Thyroid gland (tissue), 4 donors: ENCODE measurements around the gene TRPM4. TPM values are rescaled to one million over a fixed set of nuclear protein-coding genes. Genes with fewer than 3 reads are reported as not detected.

Source experiments
- DNase-seq, 2 donors: peaks; one replicate each; pipeline ENCODE4 v3.0.0-alpha.2; 2019
- H3K27ac ChIP-seq, 3 donors: fragments of 200-600 bp; sonication (generic); 1 replicate in 2 of 3; 2 replicates in 1 of 3; pipeline ENCODE4 v1.5.1; 2016 to 2019; ENCODE audit warnings: mild to moderate bottlenecking in 1 of 3, moderate library complexity in 1 of 3
- H3K27me3 ChIP-seq: fragments of 200-600 bp; sonication (generic); one replicate; pipeline ENCODE4 v1.5.1; 2019
- H3K36me3 ChIP-seq, 2 donors: fragments of 200-600 bp; sonication (generic); one replicate each; pipeline ENCODE4 v1.5.1; 2016 to 2019
- H3K4me1 ChIP-seq, 2 donors: fragments of 200-600 bp; sonication (generic); one replicate each; pipeline ENCODE4 v1.5.1; 2017 to 2019
- H3K4me3 ChIP-seq, 3 donors: fragments of 200-600 bp; sonication (generic); replicated peaks in 1 of 3; 1 replicate in 2 of 3; 2 replicates in 1 of 3; pipeline ENCODE4 v1.5.1; 2016; ENCODE audit warnings: mild to moderate bottlenecking in 1 of 3
- H3K9me3 ChIP-seq: fragments of 200-600 bp; sonication (generic); one replicate; pipeline ENCODE4 v1.5.1; 2017
- POLR2A ChIP-seq, 2 donors: fragments of 450-650 bp; IDR thresholded peaks; one replicate each; pipeline ENCODE4 v1.6.1; 2017; ENCODE audit warnings: antibody characterized with exemption in 2 of 2, mild to moderate bottlenecking in 2 of 2, moderate library complexity in 1 of 2
- WGBS, 2 donors: methylation state at CpG; one replicate each; pipeline ENCODE4 v1.1.5; 2017; 5-methylcytosine and 5-hydroxymethylcytosine counted together
- intact Hi-C: fragments of 100-400 bp; cut with DNase I; formaldehyde crosslinking; loops from one replicate; pipeline ENCODE4 v1.15.1; 2023
- total RNA-seq, 4 donors: library from RNA; depleted of rRNA; stranded (reverse); fragments of >200 nt; gene quantifications; one replicate each; pipeline ENCODE4 v1.2.3, GENCODE V29; 2016
- TF ChIP-seq, protein P1 (sequence below), 6 experiments: fragments of 200-600 bp in 3 of 6; fragments of 450-650 bp in 3 of 6; sonication (generic) in 3 of 6; IDR thresholded peaks; one replicate each; pipeline ENCODE4 v1.5.1; 2016 to 2019; ENCODE audit warnings: antibody characterized with exemption in 6 of 6, mild to moderate bottlenecking in 2 of 6, inconsistent platforms in 1 of 6, moderate library complexity in 1 of 6

TRPM4 gene
- total RNA-seq, 4 donors from 2014 or later = 18.4 to 36.4 (median 26.1) TPM

DNA sequence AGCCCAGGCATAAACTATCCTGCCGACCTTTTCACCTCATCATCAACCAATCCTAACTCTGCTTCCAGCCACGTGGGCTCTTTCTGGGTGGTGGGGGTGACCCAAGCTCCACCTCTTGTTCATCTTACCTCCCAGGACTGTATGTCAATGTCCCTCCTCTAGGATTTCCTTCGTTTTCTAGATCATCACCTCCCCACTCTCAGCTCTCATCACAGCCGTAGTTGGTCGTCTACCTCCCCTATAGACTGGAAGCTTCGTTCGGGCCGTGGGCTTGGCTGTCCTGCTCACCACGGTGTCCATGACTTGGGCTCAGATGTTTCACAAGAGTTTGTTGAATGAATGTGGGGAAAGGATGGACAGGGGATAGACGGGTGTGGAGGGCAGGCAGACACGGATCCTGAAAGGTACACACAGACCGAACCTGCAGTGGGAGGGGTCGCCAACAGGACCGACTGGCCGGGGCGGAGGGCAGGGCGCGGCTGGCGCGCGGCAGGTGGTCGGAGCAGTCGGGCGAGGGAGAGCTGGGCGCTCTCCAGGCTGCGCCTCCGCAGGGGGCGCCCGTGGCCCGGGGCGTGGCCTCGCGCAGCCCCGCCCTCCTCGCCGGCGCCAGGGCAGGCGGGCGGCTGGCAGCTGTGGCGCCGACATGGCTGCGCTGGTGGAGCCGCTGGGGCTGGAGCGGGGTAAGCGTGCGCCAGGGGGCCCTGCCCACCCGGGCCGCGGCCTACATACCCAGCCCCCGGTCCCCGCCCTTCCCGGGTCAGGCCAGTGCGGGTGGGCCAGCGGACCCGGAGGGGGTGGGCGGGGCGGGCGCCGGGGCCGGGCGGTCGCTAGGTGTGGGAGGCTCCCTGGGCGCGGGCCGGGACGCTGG lies 43.6 kb upstream of the TRPM4 start, which contains the start of gene LIN7B:
Gene LIN7B, plus strand, starts transcription at position 609 of the 868 bp plus-strand sequence. Its CDS starts 35 bp downstream, at position 644.
- H3K4me1 ChIP-seq = peaks cover 13 to 19% of the 10 kb centered on the region in 2 donors

DNA sequence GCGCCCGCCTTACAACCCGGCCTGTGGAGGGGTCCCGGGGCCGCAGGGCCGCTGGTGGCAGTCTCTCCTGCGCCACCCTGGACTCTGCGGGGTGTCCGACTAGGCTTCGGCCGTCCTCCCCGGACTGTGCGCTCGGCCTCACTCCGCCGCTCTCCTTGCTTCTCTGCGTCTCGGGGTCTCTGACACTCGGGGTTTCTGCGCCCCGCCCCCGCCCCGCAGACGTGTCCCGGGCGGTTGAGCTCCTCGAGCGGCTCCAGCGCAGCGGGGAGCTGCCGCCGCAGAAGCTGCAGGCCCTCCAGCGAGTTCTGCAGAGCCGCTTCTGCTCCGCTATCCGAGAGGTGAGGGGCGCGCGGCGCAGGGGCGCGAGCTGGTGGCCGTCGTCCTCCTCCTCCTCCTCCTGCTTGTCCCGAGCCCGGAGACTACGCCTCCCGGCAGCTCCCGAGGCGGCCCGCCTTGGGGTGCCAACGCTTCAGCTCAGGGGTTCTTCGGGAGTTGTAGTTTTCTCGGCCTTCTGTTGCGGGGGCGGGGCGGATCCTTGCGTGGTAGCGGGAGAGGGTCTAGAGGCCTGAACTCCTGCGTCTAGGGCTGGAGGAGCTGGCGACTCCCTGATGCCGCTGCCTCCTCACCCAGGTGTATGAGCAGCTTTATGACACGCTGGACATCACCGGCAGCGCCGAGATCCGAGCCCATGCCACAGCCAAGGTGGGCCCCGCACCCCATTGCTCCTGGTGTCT lies 42.8 kb upstream of the TRPM4 start:
- WGBS, 2 donors = 13 to 32% methylated on average over 13 to 31 of the region's 68 CpGs
- Histone ChIP-seq H3K4me3 (peak overlapping the region; percentile 34 to 67 (median 51)), H3K9me3 (no peaks in the 10 kb centered on the region), H3K36me3 (no peaks in the 10 kb centered on the region), H3K4me1 (peaks cover 18 to 24% of the 10 kb centered on the region in 2 donors), H3K27me3 (no peaks in the 10 kb centered on the region), H3K27ac (peak overlapping the region; percentile 33 to 72 (median 64))
- DNase-seq = peak; percentile 74 to 79
- TF ChIP-seq, protein P1, sequence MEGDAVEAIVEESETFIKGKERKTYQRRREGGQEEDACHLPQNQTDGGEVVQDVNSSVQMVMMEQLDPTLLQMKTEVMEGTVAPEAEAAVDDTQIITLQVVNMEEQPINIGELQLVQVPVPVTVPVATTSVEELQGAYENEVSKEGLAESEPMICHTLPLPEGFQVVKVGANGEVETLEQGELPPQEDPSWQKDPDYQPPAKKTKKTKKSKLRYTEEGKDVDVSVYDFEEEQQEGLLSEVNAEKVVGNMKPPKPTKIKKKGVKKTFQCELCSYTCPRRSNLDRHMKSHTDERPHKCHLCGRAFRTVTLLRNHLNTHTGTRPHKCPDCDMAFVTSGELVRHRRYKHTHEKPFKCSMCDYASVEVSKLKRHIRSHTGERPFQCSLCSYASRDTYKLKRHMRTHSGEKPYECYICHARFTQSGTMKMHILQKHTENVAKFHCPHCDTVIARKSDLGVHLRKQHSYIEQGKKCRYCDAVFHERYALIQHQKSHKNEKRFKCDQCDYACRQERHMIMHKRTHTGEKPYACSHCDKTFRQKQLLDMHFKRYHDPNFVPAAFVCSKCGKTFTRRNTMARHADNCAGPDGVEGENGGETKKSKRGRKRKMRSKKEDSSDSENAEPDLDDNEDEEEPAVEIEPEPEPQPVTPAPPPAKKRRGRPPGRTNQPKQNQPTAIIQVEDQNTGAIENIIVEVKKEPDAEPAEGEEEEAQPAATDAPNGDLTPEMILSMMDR (IDR thresholded peaks at IDR 0.05) = no peak
- TF ChIP-seq POLR2A (IDR thresholded peaks at IDR 0.05) = peak in 1 of 2 donors; percentile 58
- intact Hi-C loops = loop anchor here (5.0 kb wide), 1 partner anchor 38 kb away; no protein-coding TSS in a partner anchor

More for the DNA sequence above, 43.6 kb upstream of the TRPM4 start, which contains the start of gene LIN7B:
- WGBS, 2 donors = 2% methylated on average over 20 to 35 of the region's 66 CpGs
- TF ChIP-seq, protein P1 (IDR thresholded peaks at IDR 0.05) = peak in 4 of 6 experiments; percentile 15 to 73 (median 66)
- peak in 1 of 2 donors; percentile 70 for TF ChIP-seq POLR2A (IDR thresholded peaks at IDR 0.05)
- intact Hi-C loops = no loop called here
- Histone ChIP-seq H3K4me3 (peak within 1 kb of the TSS; percentile 34 to 67 (median 51)), H3K36me3 (peaks cover 2 to 3% of the 10 kb centered on the region in 2 donors), H3K9me3 (no peaks in the 10 kb centered on the region), H3K27ac (peak within 1 kb of the TSS; percentile 33 to 72 (median 64)), H3K27me3 (no peaks in the 10 kb centered on the region)
- DNase-seq = peak; percentile 68 to 83

DNA sequence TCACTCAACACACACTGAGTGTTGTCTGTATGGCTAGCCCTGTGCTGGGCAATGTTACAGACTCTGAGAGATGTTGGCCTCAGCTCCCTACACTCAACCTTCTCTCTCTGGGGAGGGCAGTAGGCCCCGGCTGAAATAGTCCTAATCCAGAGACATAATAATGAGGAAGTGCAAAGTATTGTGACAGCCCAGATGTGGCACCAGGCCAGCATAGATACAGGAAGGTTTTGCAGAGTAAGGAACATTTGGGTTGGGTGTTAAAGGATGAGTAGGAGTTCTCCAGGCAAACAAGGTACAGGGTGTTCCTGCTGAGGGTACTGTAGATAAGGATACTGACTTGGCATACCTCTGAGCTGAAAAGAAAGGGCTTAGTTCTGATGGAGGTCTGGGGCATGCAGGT lies 41.0 kb upstream of the TRPM4 start:
- Histone ChIP-seq H3K27me3 (no peaks in the 10 kb centered on the region), H3K9me3 (no peaks in the 10 kb centered on the region), H3K36me3 (no peaks in the 10 kb centered on the region), H3K4me3 (no peak overlapping the region), H3K4me1 (peaks cover 23 to 29% of the 10 kb centered on the region in 2 donors), H3K27ac (no peak overlapping the region)
- no peak for TF ChIP-seq POLR2A (IDR thresholded peaks at IDR 0.05)
- TF ChIP-seq, protein P1 (IDR thresholded peaks at IDR 0.05) = no peak
- WGBS, 2 donors = 56 to 57% methylated on average over 1 of the region's 1 CpG
- intact Hi-C loops = loop anchor here (5.0 kb wide), 1 partner anchor 36 kb away; no protein-coding TSS in a partner anchor
- no peak for DNase-seq

DNA sequence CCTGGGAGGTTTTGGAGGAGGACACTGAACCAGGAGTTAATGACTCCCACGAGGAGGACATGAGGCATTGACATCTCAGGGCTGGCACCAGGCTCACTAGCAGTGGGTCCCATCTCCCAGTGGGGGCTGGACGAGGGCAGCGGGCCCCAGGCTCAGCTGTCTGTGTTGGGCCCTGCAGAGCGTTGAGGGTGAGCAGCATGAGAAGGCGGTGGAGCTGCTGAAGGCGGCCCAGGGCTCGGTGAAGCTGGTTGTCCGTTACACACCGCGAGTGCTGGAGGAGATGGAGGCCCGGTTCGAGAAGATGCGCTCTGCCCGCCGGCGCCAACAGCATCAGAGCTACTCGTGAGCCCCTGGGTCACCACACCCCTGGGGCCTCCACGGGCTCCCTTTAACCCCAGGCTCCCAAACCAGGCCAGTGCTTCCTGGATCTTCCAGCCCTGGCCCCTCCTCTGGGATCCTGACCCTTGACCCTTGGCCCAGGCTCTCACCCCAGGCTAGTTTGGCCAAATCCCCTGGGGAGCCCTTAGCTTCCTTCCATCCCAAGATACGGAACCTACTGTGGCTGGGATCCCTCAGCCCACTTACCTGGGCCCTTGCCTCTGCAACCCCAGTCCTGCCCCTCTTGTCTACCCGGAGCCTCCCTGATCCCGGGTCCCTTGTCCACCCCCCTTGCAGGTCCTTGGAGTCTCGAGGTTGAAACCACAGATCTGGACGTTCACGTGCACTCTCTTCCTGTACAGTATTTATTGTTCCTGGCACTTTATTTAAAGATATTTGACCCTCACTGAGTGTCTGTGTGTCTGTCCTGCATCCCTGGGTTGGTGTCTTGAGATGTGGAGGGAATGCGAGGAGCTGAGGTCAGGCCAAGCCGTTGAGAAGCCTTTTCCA lies 39.7 kb upstream of the TRPM4 start:
- TF ChIP-seq, protein P1 (IDR thresholded peaks at IDR 0.05) = no peak
- TF ChIP-seq POLR2A (IDR thresholded peaks at IDR 0.05) = no peak
- intact Hi-C loops = loop anchor here (5.0 kb wide), 1 partner anchor 34 kb away; no protein-coding TSS in a partner anchor
- Histone ChIP-seq H3K27ac (peak overlapping the region; percentile 93 to 98 (median 95)), H3K9me3 (no peaks in the 10 kb centered on the region), H3K4me1 (peaks cover 23 to 29% of the 10 kb centered on the region in 2 donors), H3K27me3 (no peaks in the 10 kb centered on the region), H3K4me3 (peak overlapping the region in 1 of 3 donors; percentile 49), H3K36me3 (no peaks in the 10 kb centered on the region)
- no peak for DNase-seq
- 40 to 72% methylated on average over 11 to 25 of the region's 26 CpGs for WGBS, 2 donors
